NCI-H2227 (cell line): ENCODE results near the gene CIZ1.
"Not testable (repeated sequence)": the region's sequence is repeated elsewhere in the genome, so short reads cannot be mapped to it uniquely, and the experiment has no call there.

Source experiments
- DNase-seq: peaks from one replicate; lab custom pipeline; 2025; ENCODE audit not compliant: unreplicated experiment; lab: John Stamatoyannopoulos, UW

The CIZ1 gene

DNA sequence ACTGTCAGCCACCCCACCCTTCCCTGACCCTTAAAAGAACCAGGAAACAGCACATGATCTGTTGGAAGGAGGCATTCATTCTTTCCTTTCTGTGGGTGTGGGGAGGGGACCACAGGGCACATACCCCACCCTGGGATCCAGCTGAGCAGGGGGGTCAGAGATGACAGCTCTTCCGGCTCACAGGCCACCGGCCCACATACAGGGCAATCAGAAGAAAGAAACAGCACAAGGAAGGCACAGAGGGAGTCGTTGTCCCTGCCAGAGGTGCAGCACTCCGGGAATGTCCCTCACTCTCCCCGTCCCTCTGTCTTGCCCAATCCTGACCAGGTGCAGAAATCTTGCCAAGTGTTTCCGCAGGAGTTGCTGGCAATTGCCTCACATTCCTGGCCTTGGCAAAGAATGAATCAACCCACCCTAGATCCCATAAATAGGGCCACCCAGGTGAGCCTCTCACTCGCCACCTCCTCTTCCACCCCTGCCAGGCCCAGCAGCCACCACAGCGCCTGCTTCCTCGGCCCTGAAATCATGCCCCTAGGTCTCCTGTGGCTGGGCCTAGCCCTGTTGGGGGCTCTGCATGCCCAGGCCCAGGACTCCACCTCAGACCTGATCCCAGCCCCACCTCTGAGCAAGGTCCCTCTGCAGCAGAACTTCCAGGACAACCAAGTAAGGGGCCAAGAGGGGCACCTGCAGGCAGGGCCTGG is 42.2 kb downstream of the CIZ1 start, which contains the start of gene LCN2:
Gene LCN2, plus strand, starts transcription at position 453 of the 701 bp plus-strand sequence. Its CDS starts 73 bp downstream, at position 526.
- DNase-seq, result no peak

DNA sequence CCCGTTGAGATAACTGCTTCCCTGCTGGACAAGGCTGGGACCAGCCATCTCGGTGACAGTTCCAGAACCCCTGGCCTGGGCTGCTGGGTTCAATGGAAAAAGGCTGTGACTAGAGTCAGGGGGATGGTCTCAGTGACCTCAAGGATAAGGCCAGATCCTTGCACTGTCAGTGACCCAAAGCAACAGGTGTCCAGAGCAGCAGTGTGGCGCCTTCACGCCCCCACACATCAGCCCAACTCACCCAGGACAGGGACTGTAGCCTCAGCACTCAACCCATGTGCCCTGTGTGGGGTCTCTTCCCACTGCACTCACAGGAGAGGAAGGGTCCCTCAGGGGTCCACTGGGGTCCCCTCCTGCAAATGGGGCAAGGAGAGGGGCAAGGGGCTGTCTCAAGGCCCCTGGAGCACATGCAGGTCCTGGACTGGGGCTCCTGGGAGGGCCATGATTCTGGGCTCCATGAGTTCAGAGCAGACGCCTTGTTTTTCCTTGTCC is 42.8 kb downstream of the CIZ1 start:
- no peak for DNase-seq

DNA sequence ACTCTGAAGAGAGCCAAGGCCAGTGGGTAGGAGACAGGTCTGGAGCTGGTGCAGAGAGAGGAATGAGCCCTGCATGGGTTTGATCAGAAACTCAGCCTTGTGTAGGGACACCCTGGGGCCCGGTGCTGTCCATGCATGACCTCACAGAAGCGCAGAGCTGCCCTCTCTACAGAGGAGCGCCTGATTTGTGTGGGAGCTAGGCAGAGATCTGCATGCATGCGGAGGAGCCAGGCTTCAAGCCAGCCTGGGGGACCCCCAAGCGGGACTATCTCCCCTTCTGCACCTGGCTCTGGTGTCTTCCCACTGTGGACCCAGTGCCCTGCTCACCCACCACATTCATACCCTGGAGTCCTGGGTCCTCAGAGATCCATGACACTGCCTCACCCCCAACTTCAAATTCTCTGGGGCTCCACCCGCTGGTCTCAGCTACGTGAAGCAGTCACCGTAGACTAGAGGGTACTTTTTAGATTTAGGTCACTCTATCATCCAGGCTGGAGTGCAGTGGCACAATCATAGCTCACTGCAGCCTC is 44.7 kb downstream of the CIZ1 start:
- no peak for DNase-seq

- no peak for DNase-seq
Observed at GRCh38 chr9:128145951-128146351, 45.4 kb downstream of the CIZ1 start.

DNA sequence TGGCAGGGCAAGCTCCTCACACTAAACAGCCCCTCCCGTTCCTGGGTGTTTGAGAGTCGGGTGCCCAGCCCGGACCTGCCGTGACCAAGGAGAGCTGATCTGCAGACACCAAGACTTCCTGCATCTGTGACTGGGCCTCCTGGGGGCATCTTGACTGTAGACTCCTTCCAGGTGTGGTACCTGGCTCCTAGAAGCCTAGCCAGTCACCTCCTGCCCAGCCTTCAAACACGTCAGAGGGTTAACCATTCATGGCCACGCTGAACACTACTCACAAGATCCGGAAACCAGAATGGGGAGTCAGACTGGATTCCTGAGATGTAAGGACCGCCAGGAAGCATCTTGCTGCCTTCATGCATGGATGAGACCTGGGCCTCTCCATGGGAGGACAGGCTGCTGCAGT is 45.8 kb downstream of the CIZ1 start:
- no peak for DNase-seq

DNA sequence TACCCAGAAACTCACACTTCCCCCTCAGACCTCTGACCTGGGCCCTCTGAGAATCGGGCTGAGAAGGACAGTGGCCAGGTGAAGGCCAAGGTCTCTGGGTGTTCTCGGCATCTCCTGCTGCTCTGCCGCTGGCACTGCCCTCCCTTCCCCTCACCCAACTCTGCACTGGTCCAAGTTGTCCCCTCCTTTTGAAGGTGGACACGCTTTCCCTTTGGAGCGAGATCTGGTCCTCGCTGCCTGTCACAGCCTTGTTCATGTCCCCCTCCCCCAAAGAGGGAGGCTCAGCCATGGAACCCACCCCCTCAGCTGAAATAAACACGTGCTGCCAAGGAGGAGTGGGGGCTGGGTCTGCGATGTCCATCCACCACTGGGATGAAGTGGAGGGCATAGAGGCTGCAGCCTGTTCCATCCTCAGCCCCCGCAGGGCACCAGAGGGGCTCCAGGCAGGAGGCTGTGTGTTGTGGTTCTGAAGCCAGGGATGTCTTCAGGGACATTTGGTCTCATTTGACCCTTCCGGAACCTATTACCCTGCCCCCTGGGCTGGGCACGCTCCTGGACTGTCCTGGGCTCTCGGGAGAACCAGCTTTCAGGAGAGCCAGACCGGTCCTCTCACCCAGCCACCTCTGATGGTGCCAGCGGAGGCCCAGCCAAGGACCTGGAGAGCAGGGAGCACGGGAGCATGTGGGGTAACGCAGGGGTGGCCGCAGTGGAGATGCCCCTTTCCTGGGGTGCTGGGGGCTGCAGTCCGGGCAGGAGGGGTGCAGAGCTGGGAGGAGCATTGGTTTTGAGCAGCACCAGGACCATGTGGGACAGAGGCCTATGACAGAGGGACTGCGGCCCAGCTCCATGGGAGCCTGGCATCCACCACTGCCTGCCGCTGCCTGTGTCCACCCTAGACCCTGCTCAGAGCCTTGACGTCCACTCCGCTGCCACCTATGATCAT is 46.9 kb downstream of the CIZ1 start:
- DNase-seq, result no peak

DNA sequence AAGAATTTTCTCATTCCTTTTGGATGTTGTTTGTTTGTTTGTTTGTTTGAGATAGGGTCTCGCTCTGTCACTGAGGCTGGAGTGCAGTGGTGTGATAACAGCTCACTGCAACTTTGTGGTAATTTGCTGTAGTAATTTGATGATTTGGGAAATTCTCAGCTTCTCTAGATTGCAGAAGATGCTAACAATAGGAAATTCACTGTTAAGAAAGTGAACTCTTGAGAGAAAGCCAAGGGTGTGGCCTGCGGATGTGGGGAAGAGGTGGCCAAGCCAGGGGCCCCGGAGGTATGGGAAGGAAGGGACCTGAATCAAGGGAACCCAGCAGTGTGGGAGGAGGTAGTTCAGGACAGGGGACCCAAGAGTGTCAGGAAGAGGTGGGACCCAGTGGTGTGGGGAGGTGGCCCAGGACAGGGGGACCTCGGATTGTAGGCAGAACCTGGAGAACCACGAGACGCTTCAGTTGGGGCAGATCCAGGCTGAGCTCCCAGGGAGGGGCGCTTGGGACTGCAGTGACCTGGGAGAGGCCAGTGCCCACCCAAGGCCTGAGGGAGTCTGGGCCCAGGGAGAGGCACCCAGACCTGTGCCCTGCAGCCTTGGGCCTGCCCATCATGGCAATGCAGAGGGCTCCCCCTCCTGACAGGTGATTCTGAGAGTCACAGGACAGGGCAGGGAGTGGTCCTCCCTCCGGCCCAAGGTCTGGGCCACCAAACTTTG is 47.7 kb downstream of the CIZ1 start:
- no peak for DNase-seq

GRCh38 chr9:128142596-128142995 is 48.8 kb downstream of the CIZ1 start:
- DNase-seq, result no peak

GRCh38 chr9:128142061-128142460 is 49.3 kb downstream of the CIZ1 start:
- no peak for DNase-seq

GRCh38 chr9:128141604-128142003 is 49.8 kb downstream of the CIZ1 start:
- no peak for DNase-seq

GRCh38 chr9:128139621-128140020 is 51.8 kb downstream of the CIZ1 start:
- DNase-seq, result no peak

GRCh38 chr9:128138001-128138400 is 53.4 kb downstream of the CIZ1 start:
- DNase-seq, result no peak

GRCh38 chr9:128136816-128137793 is 54.3 kb downstream of the CIZ1 start:
- DNase-seq, result no peak

DNA sequence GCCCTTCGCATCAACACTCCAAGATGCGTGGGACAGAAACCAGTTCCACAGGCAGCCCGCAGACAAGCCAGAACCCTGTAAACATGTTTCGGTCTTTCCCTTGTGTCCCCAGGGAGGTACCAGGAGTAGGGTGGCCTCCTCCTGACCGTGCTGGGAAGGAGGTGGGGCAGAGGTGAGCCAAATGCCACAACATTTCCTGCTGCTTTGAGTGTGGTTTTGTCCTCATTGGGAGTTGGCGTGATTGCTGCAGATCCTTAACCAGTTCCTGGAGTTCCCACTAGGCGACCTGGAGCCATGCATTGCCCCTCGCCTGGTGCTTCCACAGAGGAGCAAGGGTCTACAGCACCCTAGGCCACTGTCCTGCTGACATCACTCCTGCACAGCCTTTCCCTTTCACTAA is 55.8 kb downstream of the CIZ1 start:
- not testable (repeated sequence) for DNase-seq

GRCh38 chr9:128132139-128132538 is 59.2 kb downstream of the CIZ1 start:
- DNase-seq, result not testable (repeated sequence)

DNA sequence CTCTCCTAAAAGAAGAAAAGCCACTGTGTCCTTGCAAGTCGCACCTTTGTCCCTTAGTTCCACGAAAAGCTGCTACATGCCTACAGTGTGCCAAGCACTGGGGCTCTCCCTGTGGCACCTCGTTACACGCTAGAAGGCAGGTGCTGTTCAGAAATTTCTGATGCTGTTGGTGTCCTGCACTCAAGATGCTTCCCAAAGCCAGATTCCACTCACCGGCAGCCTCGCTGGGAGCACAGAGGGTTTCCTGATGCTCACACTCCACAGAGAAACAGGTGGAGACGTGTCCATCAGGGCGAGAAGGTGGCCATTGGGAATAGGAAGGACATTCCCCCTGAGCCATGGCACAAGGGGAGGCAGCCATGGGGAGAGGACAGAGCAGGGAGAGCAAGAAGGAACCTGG is 60.0 kb downstream of the CIZ1 start:
- not testable (repeated sequence) for DNase-seq

- not testable (repeated sequence) for DNase-seq
Observed at GRCh38 chr9:128130651-128131050, 60.7 kb downstream of the CIZ1 start.

DNA sequence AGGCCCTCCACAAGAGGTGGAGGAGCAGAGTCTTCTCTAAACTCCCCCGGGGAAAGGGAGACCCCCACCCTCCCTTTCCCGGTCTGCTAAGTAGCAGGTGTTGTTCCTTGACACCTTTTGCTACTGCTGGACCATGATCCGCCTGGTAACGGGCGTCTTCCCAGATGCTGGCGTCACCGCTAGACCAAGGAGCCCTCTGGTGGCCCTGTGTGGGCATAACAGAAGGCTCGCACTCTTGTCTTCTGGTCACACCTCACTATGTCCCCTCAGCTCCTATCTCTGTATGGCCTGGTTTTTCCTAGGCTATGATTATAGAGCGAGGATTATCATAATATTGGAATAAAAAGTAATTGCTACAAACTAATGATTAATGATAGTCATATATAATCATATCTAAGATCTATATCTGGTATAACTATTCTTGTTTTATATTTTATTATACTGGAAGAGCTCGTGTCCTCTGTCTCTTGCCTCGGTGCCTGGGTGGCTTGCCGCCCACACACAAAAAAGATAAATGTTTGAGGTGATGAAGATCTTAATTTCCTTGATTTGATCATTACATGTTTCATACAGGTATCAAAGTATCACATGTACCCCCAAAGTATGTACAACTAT is 61.3 kb downstream of the CIZ1 start:
- not testable (repeated sequence) for DNase-seq

DNA sequence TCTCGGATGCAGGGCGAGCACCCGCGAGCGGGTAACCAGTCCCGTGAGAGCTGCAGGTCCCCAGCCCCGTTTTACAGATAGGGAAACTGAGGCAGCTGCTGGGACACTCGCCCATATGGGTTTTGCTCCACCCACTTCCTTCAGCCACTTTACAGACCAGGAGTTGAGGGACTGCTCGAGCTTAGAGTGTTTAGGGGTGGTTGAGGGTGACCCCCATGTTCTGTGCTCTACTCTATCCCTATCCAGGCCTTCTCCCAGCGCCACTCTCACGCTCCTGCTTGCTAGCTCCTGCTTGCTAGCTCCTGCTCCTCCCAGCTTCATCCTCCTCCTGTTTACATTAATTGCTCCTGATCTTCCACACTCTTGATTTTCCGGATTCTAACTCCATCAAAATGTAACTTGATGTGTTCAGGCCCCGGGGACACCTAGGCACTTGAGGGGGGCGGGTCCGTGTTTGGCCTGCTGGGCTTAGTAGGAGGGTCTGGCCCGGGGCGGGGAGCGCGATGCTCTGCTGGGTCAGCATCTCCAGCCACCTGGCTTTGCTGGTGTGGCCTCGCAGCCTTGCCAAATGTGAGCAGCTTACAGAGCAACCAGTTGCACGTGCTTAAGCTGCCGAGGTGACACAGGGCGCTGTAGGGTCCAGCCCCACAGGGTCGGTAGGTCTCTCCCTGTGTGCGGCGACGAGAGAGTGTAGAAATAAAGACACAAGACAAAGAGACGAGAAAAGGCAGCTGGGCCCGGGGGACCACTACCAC is 62.4 kb downstream of the CIZ1 start:
- no peak for DNase-seq
